ENCODE data around the gene CYBA. TPM values are rescaled to one million over a fixed set of nuclear protein-coding genes. Genes with fewer than 3 reads are reported as not detected.

The CYBA gene
- total and polyA plus RNA-seq, 2 of the 13 experiments (the other 11 are each of a cell fraction or from before 2014, with no cell fraction given), result 196 to 250 TPM

DNA sequence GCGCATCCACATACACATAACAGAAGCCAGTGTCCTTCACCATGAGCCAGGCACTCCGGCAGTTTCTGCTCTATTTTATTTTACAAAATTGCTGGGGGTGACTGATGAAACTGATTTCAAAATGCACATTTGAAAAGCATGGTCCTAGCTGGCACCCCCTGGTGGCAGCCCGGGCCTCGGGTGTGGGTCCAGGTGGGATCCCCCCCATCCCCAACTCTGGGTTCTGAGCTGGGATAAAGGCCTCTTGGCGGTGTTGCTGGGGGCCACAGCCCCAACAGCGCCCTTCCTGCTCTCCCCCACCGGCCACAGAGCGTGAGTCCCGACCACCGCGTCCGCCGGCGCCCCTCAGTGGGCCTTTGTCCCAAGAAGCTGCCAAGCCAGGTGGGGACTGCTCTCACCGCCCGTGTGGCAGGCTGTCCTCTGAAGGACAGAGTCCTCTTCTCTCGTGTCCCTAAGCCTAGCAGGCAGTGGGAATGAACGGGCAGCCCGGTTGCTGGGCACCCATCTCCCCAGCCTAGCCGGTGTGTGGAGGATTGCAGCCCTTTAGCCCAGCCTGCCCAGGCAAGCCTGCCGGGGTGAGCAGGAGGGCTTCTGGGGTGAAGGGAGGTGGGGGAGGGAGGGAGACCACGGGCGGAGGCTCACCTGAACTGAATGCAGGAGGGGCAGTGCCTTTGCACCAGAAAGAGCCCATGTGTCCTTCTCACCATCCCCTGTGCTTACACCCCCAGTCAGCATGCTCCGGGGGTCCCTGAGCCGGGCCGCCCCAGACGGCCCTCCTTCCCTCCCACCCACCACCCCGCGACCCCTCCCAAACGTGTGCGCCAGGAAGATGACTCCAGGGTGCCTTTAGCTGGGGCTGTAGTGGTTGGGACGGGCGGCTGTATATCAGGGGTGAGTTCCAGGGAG, 34.6 kb upstream of the CYBA start (continued):
- TF ChIP-seq, protein P1, sequence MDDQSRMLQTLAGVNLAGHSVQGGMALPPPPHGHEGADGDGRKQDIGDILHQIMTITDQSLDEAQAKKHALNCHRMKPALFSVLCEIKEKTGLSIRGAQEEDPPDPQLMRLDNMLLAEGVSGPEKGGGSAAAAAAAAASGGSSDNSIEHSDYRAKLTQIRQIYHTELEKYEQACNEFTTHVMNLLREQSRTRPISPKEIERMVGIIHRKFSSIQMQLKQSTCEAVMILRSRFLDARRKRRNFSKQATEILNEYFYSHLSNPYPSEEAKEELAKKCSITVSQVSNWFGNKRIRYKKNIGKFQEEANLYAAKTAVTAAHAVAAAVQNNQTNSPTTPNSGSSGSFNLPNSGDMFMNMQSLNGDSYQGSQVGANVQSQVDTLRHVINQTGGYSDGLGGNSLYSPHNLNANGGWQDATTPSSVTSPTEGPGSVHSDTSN (CRISPR knock-in tag; IDR thresholded peaks at IDR 0.05; ENCODE audit: borderline replicate concordance), result no peak
- no peak for TF ChIP-seq TCF7 (IDR thresholded peaks at IDR 0.05; ENCODE audit: low read depth)
- 0 out of 2 replicates have a peak, but pooled peaks have one; percentile 46 for TF ChIP-seq AHR (CRISPR knock-in tag; IDR thresholded peaks at IDR 0.05)
- TF ChIP-seq HIVEP1 (CRISPR knock-in tag; IDR thresholded peaks at IDR 0.05), result 0 out of 2 replicates have a peak, but pooled peaks have one; percentile 27
- 0 out of 2 replicates have a peak, but pooled peaks have one; percentile 50 for TF ChIP-seq FLYWCH1 (CRISPR knock-in tag; IDR thresholded peaks at IDR 0.05)
- no peak for TF ChIP-seq SOX6 (IDR thresholded peaks at IDR 0.05)
- TF ChIP-seq SOX6 (CRISPR knock-in tag; IDR thresholded peaks at IDR 0.05), result 0 out of 2 replicates have a peak, but pooled peaks have one; percentile 11
- peak; percentile 37; the same call in 1 of the 2 replicates for TF ChIP-seq ZFX (CRISPR knock-in tag; IDR thresholded peaks at IDR 0.05; ENCODE audit: low read depth)
- no peak for TF ChIP-seq ZNF678 (CRISPR knock-in tag; IDR thresholded peaks at IDR 0.05)
- TF ChIP-seq, protein P2, sequence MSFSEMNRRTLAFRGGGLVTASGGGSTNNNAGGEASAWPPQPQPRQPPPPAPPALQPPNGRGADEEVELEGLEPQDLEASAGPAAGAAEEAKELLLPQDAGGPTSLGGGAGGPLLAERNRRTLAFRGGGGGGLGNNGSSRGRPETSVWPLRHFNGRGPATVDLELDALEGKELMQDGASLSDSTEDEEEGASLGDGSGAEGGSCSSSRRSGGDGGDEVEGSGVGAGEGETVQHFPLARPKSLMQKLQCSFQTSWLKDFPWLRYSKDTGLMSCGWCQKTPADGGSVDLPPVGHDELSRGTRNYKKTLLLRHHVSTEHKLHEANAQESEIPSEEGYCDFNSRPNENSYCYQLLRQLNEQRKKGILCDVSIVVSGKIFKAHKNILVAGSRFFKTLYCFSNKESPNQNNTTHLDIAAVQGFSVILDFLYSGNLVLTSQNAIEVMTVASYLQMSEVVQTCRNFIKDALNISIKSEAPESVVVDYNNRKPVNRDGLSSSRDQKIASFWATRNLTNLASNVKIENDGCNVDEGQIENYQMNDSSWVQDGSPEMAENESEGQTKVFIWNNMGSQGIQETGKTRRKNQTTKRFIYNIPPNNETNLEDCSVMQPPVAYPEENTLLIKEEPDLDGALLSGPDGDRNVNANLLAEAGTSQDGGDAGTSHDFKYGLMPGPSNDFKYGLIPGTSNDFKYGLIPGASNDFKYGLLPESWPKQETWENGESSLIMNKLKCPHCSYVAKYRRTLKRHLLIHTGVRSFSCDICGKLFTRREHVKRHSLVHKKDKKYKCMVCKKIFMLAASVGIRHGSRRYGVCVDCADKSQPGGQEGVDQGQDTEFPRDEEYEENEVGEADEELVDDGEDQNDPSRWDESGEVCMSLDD (CRISPR knock-in tag; IDR thresholded peaks at IDR 0.05; ENCODE audit: borderline replicate concordance), result no peak
- TF ChIP-seq GABPB1 (CRISPR knock-in tag; IDR thresholded peaks at IDR 0.05), result peak; percentile 54; the same call in 1 of the 2 replicates
- TF ChIP-seq ETV6 (CRISPR knock-in tag; conservative IDR thresholded peaks at IDR 0.05), result no peak
- peak; percentile 78; the same call in 1 of the 2 replicates for TF ChIP-seq EZH2 (conservative IDR thresholded peaks at IDR 0.05; ENCODE audit: low read depth, low read length)
- peak; percentile 56; the same call in 1 of the 2 replicates for TF ChIP-seq MTF2 (CRISPR knock-in tag; IDR thresholded peaks at IDR 0.05; ENCODE audit: borderline replicate concordance)
- peak; percentile 11; the same call in 1 of the 2 replicates for TF ChIP-seq ZMYM4 (CRISPR knock-in tag; IDR thresholded peaks at IDR 0.05)
- no peak for TF ChIP-seq ZNF30 (CRISPR knock-in tag; IDR thresholded peaks at IDR 0.05)
- TF ChIP-seq, protein P3, sequence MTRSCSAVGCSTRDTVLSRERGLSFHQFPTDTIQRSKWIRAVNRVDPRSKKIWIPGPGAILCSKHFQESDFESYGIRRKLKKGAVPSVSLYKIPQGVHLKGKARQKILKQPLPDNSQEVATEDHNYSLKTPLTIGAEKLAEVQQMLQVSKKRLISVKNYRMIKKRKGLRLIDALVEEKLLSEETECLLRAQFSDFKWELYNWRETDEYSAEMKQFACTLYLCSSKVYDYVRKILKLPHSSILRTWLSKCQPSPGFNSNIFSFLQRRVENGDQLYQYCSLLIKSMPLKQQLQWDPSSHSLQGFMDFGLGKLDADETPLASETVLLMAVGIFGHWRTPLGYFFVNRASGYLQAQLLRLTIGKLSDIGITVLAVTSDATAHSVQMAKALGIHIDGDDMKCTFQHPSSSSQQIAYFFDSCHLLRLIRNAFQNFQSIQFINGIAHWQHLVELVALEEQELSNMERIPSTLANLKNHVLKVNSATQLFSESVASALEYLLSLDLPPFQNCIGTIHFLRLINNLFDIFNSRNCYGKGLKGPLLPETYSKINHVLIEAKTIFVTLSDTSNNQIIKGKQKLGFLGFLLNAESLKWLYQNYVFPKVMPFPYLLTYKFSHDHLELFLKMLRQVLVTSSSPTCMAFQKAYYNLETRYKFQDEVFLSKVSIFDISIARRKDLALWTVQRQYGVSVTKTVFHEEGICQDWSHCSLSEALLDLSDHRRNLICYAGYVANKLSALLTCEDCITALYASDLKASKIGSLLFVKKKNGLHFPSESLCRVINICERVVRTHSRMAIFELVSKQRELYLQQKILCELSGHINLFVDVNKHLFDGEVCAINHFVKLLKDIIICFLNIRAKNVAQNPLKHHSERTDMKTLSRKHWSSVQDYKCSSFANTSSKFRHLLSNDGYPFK (CRISPR knock-in tag; IDR thresholded peaks at IDR 0.05; ENCODE audit: borderline replicate concordance), result peak; percentile 50; the same call in 1 of the 2 replicates
- TF ChIP-seq ZNF563 (CRISPR knock-in tag; IDR thresholded peaks at IDR 0.05), result peak; percentile 7; the same call in 1 of the 2 replicates
- TF ChIP-seq SMC3 (IDR thresholded peaks at IDR 0.05; ENCODE audit: low read length), result peak; percentile 10; the same call in 1 of the 2 replicates
- 0 out of 2 replicates have a peak, but pooled peaks have one; percentile 26 for TF ChIP-seq PHF21A (CRISPR knock-in tag; IDR thresholded peaks at IDR 0.05)
- TF ChIP-seq SP1 (IDR thresholded peaks at IDR 0.05), result no peak
- no peak for TF ChIP-seq SP1 (CRISPR knock-in tag; IDR thresholded peaks at IDR 0.05)
- TF ChIP-seq, protein P4, sequence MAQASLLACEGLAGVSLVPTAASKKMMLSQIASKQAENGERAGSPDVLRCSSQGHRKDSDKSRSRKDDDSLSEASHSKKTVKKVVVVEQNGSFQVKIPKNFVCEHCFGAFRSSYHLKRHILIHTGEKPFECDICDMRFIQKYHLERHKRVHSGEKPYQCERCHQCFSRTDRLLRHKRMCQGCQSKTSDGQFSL (CRISPR knock-in tag; IDR thresholded peaks at IDR 0.05), result peak; percentile 81
